HepG2 (cell line): ENCODE results near the gene MYH16. TPM values are rescaled to one million over a fixed set of nuclear protein-coding genes. Genes with fewer than 3 reads are reported as not detected.

ENCODE experiments used
- ATF7-NPFF ChIP-seq: sonication (generic); formaldehyde crosslinking; IDR thresholded peaks from 2 replicates; pipeline ENCODE4 v1.8.1; 2023; ENCODE audit warnings: mild to moderate bottlenecking, low read depth, missing genetic modification reagents, moderate library complexity
- CHD2 ChIP-seq: IDR thresholded peaks from 2 replicates; pipeline ENCODE4 v1.6.1; 2011; ENCODE audit warnings: low read depth, low read length, improper control_type of control experiment
- IRF2 ChIP-seq: IDR thresholded peaks from 2 replicates; pipeline ENCODE4 v1.6.1; 2018; ENCODE audit warnings: missing genetic modification reagents, missing compliant biosample characterization
- MED13 ChIP-seq: sonication (generic); formaldehyde crosslinking; IDR thresholded peaks from 2 replicates; pipeline ENCODE4 v1.5.0; 2020; ENCODE audit warnings: missing genetic modification reagents
- RBAK ChIP-seq: sonication (generic); formaldehyde crosslinking; IDR thresholded peaks from 2 replicates; pipeline ENCODE4 v1.5.1; 2020; ENCODE audit warnings: mild to moderate bottlenecking, missing genetic modification reagents
- SRY ChIP-seq: sonication (generic); formaldehyde crosslinking; IDR thresholded peaks from 2 replicates; pipeline ENCODE4 v1.8.0; 2022; ENCODE audit warnings: mild to moderate bottlenecking, missing genetic modification reagents
- SYNCRIP ChIP-seq: fragments of 200-400 bp; formaldehyde crosslinking; IDR thresholded peaks from 2 replicates; pipeline ENCODE4 v1.6.1; 2018; ENCODE audit warnings: mild to moderate bottlenecking, low read depth, low read length; ENCODE audit not compliant: insufficient read depth
- THAP11 ChIP-seq: IDR thresholded peaks from 2 replicates; pipeline ENCODE4 v1.6.1; 2016; ENCODE audit warnings: missing biosample characterization, missing genetic modification reagents
- ZBTB8A ChIP-seq: sonication (generic); formaldehyde crosslinking; IDR thresholded peaks from 2 replicates; pipeline ENCODE4 v1.4.0; 2020; ENCODE audit warnings: mild to moderate bottlenecking, low read depth, missing genetic modification reagents, borderline replicate concordance
- ZNF441 ChIP-seq: sonication (generic); formaldehyde crosslinking; IDR thresholded peaks from 2 replicates; pipeline ENCODE4 v1.7.0; 2021; ENCODE audit warnings: missing genetic modification reagents, borderline replicate concordance
- ZNF552 ChIP-seq: sonication (generic); formaldehyde crosslinking; IDR thresholded peaks from 2 replicates; pipeline ENCODE4 v1.9.0; 2022; ENCODE audit warnings: missing genetic modification reagents, mild to moderate bottlenecking, borderline replicate concordance
- ZNF83 ChIP-seq: sonication (generic); formaldehyde crosslinking; IDR thresholded peaks from 2 replicates; pipeline ENCODE4 v1.4.0; 2020; ENCODE audit warnings: missing genetic modification reagents, mild to moderate bottlenecking, borderline replicate concordance
- polyA plus RNA-seq, 8 experiments: library from polyadenylated mRNA; depleted of rRNA in 3 of 8; stranded (reverse) in 7 of 8; unstranded in 1 of 8; fragments of >200 nt; fragmentation: Illumina TruSeq in 4 of 8; extraction: Trizol in 4 of 8; gene quantifications; 2 replicates each; pipeline versions ENCODE4 v1.2.1 to v1.2.3, GENCODE V29; 2011 to 2016; ENCODE audit warnings: low read depth in 4 of 8, missing spikeins in 1 of 8, mixed read lengths in 1 of 8; ENCODE audit not compliant: insufficient read depth in 1 of 8
- total RNA-seq, 5 experiments: library from RNA; depleted of rRNA; stranded (reverse); fragments of >200 nt; fragmentation: Illumina TruSeq; extraction: Trizol; gene quantifications; 2 replicates each; pipeline ENCODE4 v1.2.3, GENCODE V29; 2016; ENCODE audit warnings: low read depth in 1 of 5
- TF ChIP-seq, protein P1 (sequence below), 2 experiments: sonication (generic) in 1 of 2; formaldehyde crosslinking in 1 of 2; IDR thresholded peaks; 2 replicates each; pipeline versions ENCODE4 v1.6.1 to v1.9.0; 2014 to 2022; ENCODE audit warnings: antibody characterized with exemption in 1 of 2, borderline replicate concordance in 1 of 2, inconsistent platforms in 1 of 2, low read depth in 1 of 2, missing genetic modification reagents in 1 of 2
- TF ChIP-seq, protein P2 (sequence below): IDR thresholded peaks from 2 replicates; pipeline ENCODE4 v1.6.1; 2016; ENCODE audit warnings: low read depth, borderline replicate concordance
- TF ChIP-seq, protein P3 (sequence below): sonication (generic); formaldehyde crosslinking; IDR thresholded peaks from 2 replicates; pipeline ENCODE4 v1.4.0; 2020; ENCODE audit warnings: missing genetic modification reagents
- TF ChIP-seq, protein P4 (sequence below): sonication (generic); formaldehyde crosslinking; IDR thresholded peaks from 2 replicates; pipeline ENCODE4 v1.8.0; 2023; ENCODE audit warnings: mild to moderate bottlenecking, missing genetic modification reagents
- TF ChIP-seq, protein P5 (sequence below): sonication (generic); formaldehyde crosslinking; IDR thresholded peaks from 2 replicates; pipeline ENCODE4 v1.5.0; 2020; ENCODE audit warnings: mild to moderate bottlenecking, missing genetic modification reagents, moderate library complexity

MYH16 gene
- total and polyA plus RNA-seq, 2 of the 13 experiments (the other 11 are each of a cell fraction or from before 2014, with no cell fraction given): 0.05 to 0.15 TPM

DNA sequence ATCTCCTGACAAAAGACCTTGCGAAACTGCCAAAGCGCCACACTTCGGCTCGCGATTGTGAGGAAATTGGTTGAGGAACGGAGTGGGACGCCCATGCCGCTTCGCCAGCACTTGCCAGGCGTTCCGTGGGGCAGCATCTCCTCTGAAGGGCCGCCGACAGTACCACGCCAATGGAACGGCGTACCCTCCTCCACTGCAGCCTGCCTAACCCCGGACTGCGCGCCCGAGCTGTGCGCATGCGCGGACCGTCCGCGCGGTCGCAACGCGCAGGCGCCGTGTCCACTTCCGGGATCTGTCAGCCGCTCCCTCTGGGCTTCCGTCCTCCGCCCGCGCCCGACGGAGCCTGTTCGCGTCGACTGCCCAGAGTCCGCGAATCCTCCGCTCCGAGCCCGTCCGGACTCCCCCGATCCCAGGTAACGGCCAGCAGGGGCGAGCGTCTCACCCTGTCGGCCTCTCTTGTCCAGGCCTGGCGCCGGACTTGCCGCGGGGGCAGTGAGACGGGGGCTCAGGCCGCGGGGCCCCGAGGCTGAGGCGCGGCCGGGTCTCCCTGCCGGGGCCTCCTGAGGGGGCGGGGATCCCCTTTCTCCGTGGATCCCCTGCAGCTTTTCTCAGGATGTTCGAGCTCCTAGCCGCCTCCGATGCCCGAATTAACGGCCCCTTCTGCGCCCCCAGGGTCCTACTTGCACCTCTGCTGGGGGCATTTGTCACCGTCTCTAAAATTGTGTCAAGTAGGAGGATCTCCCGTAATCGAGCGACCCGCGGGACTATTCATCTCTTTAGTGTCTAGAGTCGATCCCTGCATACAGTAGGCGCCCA lies 53.2 kb downstream of the MYH16 start, which contains the start of gene ARPC1A (continued):
- TF ChIP-seq, protein P1, sequence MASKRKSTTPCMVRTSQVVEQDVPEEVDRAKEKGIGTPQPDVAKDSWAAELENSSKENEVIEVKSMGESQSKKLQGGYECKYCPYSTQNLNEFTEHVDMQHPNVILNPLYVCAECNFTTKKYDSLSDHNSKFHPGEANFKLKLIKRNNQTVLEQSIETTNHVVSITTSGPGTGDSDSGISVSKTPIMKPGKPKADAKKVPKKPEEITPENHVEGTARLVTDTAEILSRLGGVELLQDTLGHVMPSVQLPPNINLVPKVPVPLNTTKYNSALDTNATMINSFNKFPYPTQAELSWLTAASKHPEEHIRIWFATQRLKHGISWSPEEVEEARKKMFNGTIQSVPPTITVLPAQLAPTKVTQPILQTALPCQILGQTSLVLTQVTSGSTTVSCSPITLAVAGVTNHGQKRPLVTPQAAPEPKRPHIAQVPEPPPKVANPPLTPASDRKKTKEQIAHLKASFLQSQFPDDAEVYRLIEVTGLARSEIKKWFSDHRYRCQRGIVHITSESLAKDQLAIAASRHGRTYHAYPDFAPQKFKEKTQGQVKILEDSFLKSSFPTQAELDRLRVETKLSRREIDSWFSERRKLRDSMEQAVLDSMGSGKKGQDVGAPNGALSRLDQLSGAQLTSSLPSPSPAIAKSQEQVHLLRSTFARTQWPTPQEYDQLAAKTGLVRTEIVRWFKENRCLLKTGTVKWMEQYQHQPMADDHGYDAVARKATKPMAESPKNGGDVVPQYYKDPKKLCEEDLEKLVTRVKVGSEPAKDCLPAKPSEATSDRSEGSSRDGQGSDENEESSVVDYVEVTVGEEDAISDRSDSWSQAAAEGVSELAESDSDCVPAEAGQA (IDR thresholded peaks at IDR 0.05; ENCODE audit: low read depth): no peak
- TF ChIP-seq, protein P1 (CRISPR knock-in tag; IDR thresholded peaks at IDR 0.05; ENCODE audit: borderline replicate concordance): peak; percentile 89; the same call in 1 of the 2 replicates
- TF ChIP-seq, protein P2, sequence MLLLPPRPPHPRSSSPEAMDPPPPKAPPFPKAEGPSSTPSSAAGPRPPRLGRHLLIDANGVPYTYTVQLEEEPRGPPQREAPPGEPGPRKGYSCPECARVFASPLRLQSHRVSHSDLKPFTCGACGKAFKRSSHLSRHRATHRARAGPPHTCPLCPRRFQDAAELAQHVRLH (CRISPR knock-in tag): peak; percentile 88; the same call in 1 of the 2 replicates
- TF ChIP-seq ZNF552 (CRISPR knock-in tag) (peak; percentile 80; the same call in 1 of the 2 replicates), SRY (CRISPR knock-in tag) (peak; percentile 80; the same call in 1 of the 2 replicates), CHD2 (no peak), IRF2 (CRISPR knock-in tag) (peak; percentile 67), ZBTB8A (CRISPR knock-in tag) (no peak), ZNF441 (peak; percentile 61; the same call in 1 of the 2 replicates), ATF7-NPFF (CRISPR knock-in tag) (peak; percentile 90), SYNCRIP (no peak), THAP11 (CRISPR knock-in tag) (peak; percentile 91), RBAK (no peak), ZNF83 (CRISPR knock-in tag) (no peak), MED13 (CRISPR knock-in tag) (peak; percentile 71)
- TF ChIP-seq, protein P3, sequence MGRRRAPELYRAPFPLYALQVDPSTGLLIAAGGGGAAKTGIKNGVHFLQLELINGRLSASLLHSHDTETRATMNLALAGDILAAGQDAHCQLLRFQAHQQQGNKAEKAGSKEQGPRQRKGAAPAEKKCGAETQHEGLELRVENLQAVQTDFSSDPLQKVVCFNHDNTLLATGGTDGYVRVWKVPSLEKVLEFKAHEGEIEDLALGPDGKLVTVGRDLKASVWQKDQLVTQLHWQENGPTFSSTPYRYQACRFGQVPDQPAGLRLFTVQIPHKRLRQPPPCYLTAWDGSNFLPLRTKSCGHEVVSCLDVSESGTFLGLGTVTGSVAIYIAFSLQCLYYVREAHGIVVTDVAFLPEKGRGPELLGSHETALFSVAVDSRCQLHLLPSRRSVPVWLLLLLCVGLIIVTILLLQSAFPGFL (CRISPR knock-in tag): peak; percentile 77; the same call in 1 of the 2 replicates
- TF ChIP-seq, protein P4, sequence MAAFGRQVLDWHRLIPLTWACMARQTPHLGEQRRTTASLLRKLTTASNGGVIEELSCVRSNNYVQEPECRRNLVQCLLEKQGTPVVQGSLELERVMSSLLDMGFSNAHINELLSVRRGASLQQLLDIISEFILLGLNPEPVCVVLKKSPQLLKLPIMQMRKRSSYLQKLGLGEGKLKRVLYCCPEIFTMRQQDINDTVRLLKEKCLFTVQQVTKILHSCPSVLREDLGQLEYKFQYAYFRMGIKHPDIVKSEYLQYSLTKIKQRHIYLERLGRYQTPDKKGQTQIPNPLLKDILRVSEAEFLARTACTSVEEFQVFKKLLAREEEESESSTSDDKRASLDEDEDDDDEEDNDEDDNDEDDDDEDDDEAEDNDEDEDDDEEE (CRISPR knock-in tag): no peak
- TF ChIP-seq, protein P5, sequence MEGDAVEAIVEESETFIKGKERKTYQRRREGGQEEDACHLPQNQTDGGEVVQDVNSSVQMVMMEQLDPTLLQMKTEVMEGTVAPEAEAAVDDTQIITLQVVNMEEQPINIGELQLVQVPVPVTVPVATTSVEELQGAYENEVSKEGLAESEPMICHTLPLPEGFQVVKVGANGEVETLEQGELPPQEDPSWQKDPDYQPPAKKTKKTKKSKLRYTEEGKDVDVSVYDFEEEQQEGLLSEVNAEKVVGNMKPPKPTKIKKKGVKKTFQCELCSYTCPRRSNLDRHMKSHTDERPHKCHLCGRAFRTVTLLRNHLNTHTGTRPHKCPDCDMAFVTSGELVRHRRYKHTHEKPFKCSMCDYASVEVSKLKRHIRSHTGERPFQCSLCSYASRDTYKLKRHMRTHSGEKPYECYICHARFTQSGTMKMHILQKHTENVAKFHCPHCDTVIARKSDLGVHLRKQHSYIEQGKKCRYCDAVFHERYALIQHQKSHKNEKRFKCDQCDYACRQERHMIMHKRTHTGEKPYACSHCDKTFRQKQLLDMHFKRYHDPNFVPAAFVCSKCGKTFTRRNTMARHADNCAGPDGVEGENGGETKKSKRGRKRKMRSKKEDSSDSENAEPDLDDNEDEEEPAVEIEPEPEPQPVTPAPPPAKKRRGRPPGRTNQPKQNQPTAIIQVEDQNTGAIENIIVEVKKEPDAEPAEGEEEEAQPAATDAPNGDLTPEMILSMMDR (CRISPR knock-in tag): peak; percentile 48
